Rectal smooth muscle tissue (tissue), 1 donor: ENCODE data around the gene MYOG.

Source experiments
- H3K27ac ChIP-seq: one replicate; pipeline ENCODE4 v1.7.0; 2013; ENCODE audit warnings: low read depth, low read length, inconsistent platforms
- H3K27me3 ChIP-seq: one replicate; pipeline ENCODE4 v1.7.0; 2013; ENCODE audit warnings: low read length; ENCODE audit not compliant: control insufficient read depth, insufficient read depth
- H3K36me3 ChIP-seq: one replicate; pipeline ENCODE4 v1.7.0; 2013; ENCODE audit warnings: low read length; ENCODE audit not compliant: control insufficient read depth, insufficient read depth
- H3K4me1 ChIP-seq: one replicate; pipeline ENCODE4 v1.7.0; 2013; ENCODE audit warnings: low read length; ENCODE audit not compliant: control insufficient read depth, insufficient read depth
- H3K4me3 ChIP-seq: one replicate; pipeline ENCODE4 v1.7.0; 2013; ENCODE audit warnings: low read length
- H3K9ac ChIP-seq: one replicate; pipeline ENCODE4 v1.7.0; 2013; ENCODE audit warnings: low read length

MYOG gene

GRCh38 chr1:203052601-203053000, 33.2 kb downstream of the MYOG start:
- no peaks in the 10 kb centered on the region for H3K4me1 ChIP-seq
- H3K36me3 ChIP-seq = no peaks in the 10 kb centered on the region
- H3K4me3 ChIP-seq = no peak overlapping the region
- H3K27ac ChIP-seq = no peak overlapping the region
- H3K27me3 ChIP-seq = no peaks in the 10 kb centered on the region
- no peak overlapping the region for H3K9ac ChIP-seq

- no peak overlapping the region for H3K27ac ChIP-seq
- H3K4me3 ChIP-seq = no peak overlapping the region
- H3K36me3 ChIP-seq = no peaks in the 10 kb centered on the region
- no peak overlapping the region for H3K9ac ChIP-seq
- peaks cover 3% of the 10 kb centered on the region for H3K4me1 ChIP-seq
- no peaks in the 10 kb centered on the region for H3K27me3 ChIP-seq
Measured at GRCh38 chr1:203051841-203052324, 33.9 kb downstream of the MYOG start.

- H3K27ac ChIP-seq = no peak overlapping the region
- peaks cover 7% of the 10 kb centered on the region for H3K4me1 ChIP-seq
- no peak overlapping the region for H3K4me3 ChIP-seq
- no peaks in the 10 kb centered on the region for H3K27me3 ChIP-seq
- no peaks in the 10 kb centered on the region for H3K36me3 ChIP-seq
- no peak overlapping the region for H3K9ac ChIP-seq
Measured at GRCh38 chr1:203050826-203051225, 35.0 kb downstream of the MYOG start.

- Histone ChIP-seq H3K27ac (no peak overlapping the region), H3K36me3 (no peaks in the 10 kb centered on the region), H3K4me3 (no peak overlapping the region), H3K4me1 (peaks cover 7% of the 10 kb centered on the region), H3K27me3 (no peaks in the 10 kb centered on the region), H3K9ac (no peak overlapping the region)
Measured at GRCh38 chr1:203049576-203050180, 36.1 kb downstream of the MYOG start.

- Histone ChIP-seq H3K27ac (no peak overlapping the region), H3K36me3 (no peaks in the 10 kb centered on the region), H3K4me3 (no peak overlapping the region), H3K4me1 (peaks cover 7% of the 10 kb centered on the region), H3K27me3 (no peaks in the 10 kb centered on the region), H3K9ac (no peak overlapping the region)
Measured at GRCh38 chr1:203049077-203049476, 36.7 kb downstream of the MYOG start.

GRCh38 chr1:203048555-203049051, 37.2 kb downstream of the MYOG start:
- Histone ChIP-seq H3K36me3 (no peaks in the 10 kb centered on the region), H3K4me1 (peaks cover 7% of the 10 kb centered on the region), H3K4me3 (no peak overlapping the region), H3K27me3 (no peaks in the 10 kb centered on the region), H3K27ac (no peak overlapping the region), H3K9ac (no peak overlapping the region)

- peaks cover 7% of the 10 kb centered on the region for H3K4me1 ChIP-seq
- no peak overlapping the region for H3K27ac ChIP-seq
- no peaks in the 10 kb centered on the region for H3K27me3 ChIP-seq
- H3K4me3 ChIP-seq = no peak overlapping the region
- no peaks in the 10 kb centered on the region for H3K36me3 ChIP-seq
- H3K9ac ChIP-seq = no peak overlapping the region
Measured at GRCh38 chr1:203048086-203048485, 37.7 kb downstream of the MYOG start.

- Histone ChIP-seq H3K27ac (no peak overlapping the region), H3K27me3 (no peaks in the 10 kb centered on the region), H3K4me3 (no peak overlapping the region), H3K36me3 (no peaks in the 10 kb centered on the region), H3K4me1 (peaks cover 7% of the 10 kb centered on the region), H3K9ac (no peak overlapping the region)
Measured at GRCh38 chr1:203046984-203047630, 38.7 kb downstream of the MYOG start.

- H3K27ac ChIP-seq = no peak overlapping the region
- H3K27me3 ChIP-seq = no peaks in the 10 kb centered on the region
- peaks cover 7% of the 10 kb centered on the region for H3K4me1 ChIP-seq
- H3K36me3 ChIP-seq = no peaks in the 10 kb centered on the region
- no peak overlapping the region for H3K9ac ChIP-seq
- H3K4me3 ChIP-seq = no peak overlapping the region
Measured at GRCh38 chr1:203045821-203046594, 39.8 kb downstream of the MYOG start.

GRCh38 chr1:203045336-203045735, 40.5 kb downstream of the MYOG start:
- Histone ChIP-seq H3K36me3 (no peaks in the 10 kb centered on the region), H3K4me3 (no peak overlapping the region), H3K9ac (no peak overlapping the region), H3K27ac (no peak overlapping the region), H3K4me1 (peaks cover 7% of the 10 kb centered on the region), H3K27me3 (no peaks in the 10 kb centered on the region)

GRCh38 chr1:203044546-203045250, 41.1 kb downstream of the MYOG start:
- Histone ChIP-seq H3K27ac (no peak overlapping the region), H3K36me3 (no peaks in the 10 kb centered on the region), H3K27me3 (no peaks in the 10 kb centered on the region), H3K4me3 (no peak overlapping the region), H3K9ac (no peak overlapping the region), H3K4me1 (peaks cover 7% of the 10 kb centered on the region)
